HFFc6 (cell line): Measurements from ENCODE around the gene TMEM119. TPM values are rescaled to one million over a fixed set of nuclear protein-coding genes. Genes with fewer than 3 reads are reported as not detected.
A peak's percentile ranks its signal among the peaks of the same experiment; 100 is the strongest.

ENCODE experiments used
- DNase-seq: peaks from one replicate; pipeline ENCODE4 v3.0.0-alpha.2; 2018
- H3K27ac Mint-ChIP-seq: 2 replicates; pipeline ENCODE4 v1.8.0; 2020; ENCODE audit warnings: mild to moderate bottlenecking, mixed read lengths
- H3K27me3 Mint-ChIP-seq: 2 replicates; pipeline ENCODE4 v1.8.0; 2021; ENCODE audit warnings: mild to moderate bottlenecking, moderate library complexity, mixed read lengths; ENCODE audit not compliant: insufficient read depth
- H3K36me3 Mint-ChIP-seq: 2 replicates; pipeline ENCODE4 v1.8.0; 2021; ENCODE audit warnings: low read depth, mixed read lengths
- H3K4me1 Mint-ChIP-seq: 2 replicates; pipeline ENCODE4 v1.8.0; 2020; ENCODE audit warnings: low read depth, mixed read lengths
- H3K4me3 Mint-ChIP-seq: 2 replicates; pipeline ENCODE4 v1.8.0; 2020; ENCODE audit warnings: mild to moderate bottlenecking, moderate library complexity, mixed read lengths
- H3K9me3 Mint-ChIP-seq: 2 replicates; pipeline ENCODE4 v1.8.0; 2020; ENCODE audit warnings: mild to moderate bottlenecking, mixed read lengths
- CTCF ChIP-seq: fragments of 200-600 bp; sonication (generic); IDR thresholded peaks from 2 replicates; pipeline ENCODE4 v1.5.0; 2021; ENCODE audit warnings: antibody characterized with exemption, mild to moderate bottlenecking
- total RNA-seq, 6 experiments: library from RNA; stranded (reverse); fragmentation: NEBNext Ultra II Directional; extraction: Animal tissue kit (Norgen Biotek cat#: 25700); gene quantifications; 2 replicates in 1 of 6; 3 replicates in 5 of 6; pipeline ENCODE4 v1.2.3, GENCODE V29; 2021

The TMEM119 gene
- total RNA-seq, 6 experiments from 2014 or later = 11.9 to 22.2 (median 19.1) TPM

GRCh38 chr12:108640802-108641445 is 43.0 kb upstream of the TMEM119 start:
- no peak for DNase-seq
- no peak for TF ChIP-seq CTCF
- Mint-ChIP-seq H3K27me3 (peaks cover 56% of the 10 kb centered on the region), H3K36me3 (peaks cover 65% of the 10 kb centered on the region), H3K4me1 (peaks cover 72% of the 10 kb centered on the region), H3K4me3 (peak overlapping the region; percentile 34; the same call in 1 of the 2 replicates), H3K9me3 (peaks cover 9% of the 10 kb centered on the region; the same call in 1 of the 2 replicates), H3K27ac (peak overlapping the region; percentile 72)

- Mint-ChIP-seq H3K27me3 (peaks cover 53% of the 10 kb centered on the region), H3K36me3 (peaks cover 48% of the 10 kb centered on the region), H3K4me1 (peaks cover 55% of the 10 kb centered on the region), H3K27ac (peak overlapping the region; percentile 64), H3K9me3 (peaks cover 9% of the 10 kb centered on the region; the same call in 1 of the 2 replicates), H3K4me3 (peak overlapping the region; percentile 40)
- DNase-seq = no peak
- no peak for TF ChIP-seq CTCF
Measured at GRCh38 chr12:108638997-108639822, 41.3 kb upstream of the TMEM119 start.

GRCh38 chr12:108638141-108638827 is 40.4 kb upstream of the TMEM119 start:
- Mint-ChIP-seq H3K36me3 (peaks cover 38% of the 10 kb centered on the region), H3K4me3 (no peak overlapping the region), H3K27me3 (peaks cover 52% of the 10 kb centered on the region), H3K27ac (0 out of 2 replicates have a peak overlapping the region, but pooled peaks have one; percentile 31), H3K9me3 (peaks cover 9% of the 10 kb centered on the region; the same call in 1 of the 2 replicates), H3K4me1 (peaks cover 46% of the 10 kb centered on the region)
- no peak for TF ChIP-seq CTCF
- DNase-seq = no peak

- Mint-ChIP-seq H3K4me3 (0 out of 2 replicates have a peak overlapping the region, but pooled peaks have one; percentile 10), H3K9me3 (peaks cover 9% of the 10 kb centered on the region; the same call in 1 of the 2 replicates), H3K27ac (peak overlapping the region; percentile 68), H3K36me3 (peaks cover 31% of the 10 kb centered on the region), H3K4me1 (peaks cover 45% of the 10 kb centered on the region), H3K27me3 (peaks cover 53% of the 10 kb centered on the region)
- no peak for TF ChIP-seq CTCF
- DNase-seq = no peak
Measured at GRCh38 chr12:108637222-108637971, 39.5 kb upstream of the TMEM119 start.
